Measurements from ENCODE around the gene FXYD3. TPM values are rescaled to one million over a fixed set of nuclear protein-coding genes. Genes with fewer than 3 reads are reported as not detected.
A peak's percentile ranks its signal among the peaks of the same experiment; 100 is the strongest.

FXYD3 gene
- total and polyA plus RNA-seq, 2 donors: 62.3 to 170 TPM

GRCh38 chr19:35105411-35106290 is 10.0 kb upstream of the FXYD3 start:
- H3K4me1 ChIP-seq (ENCODE audit: insufficient read depth): no peaks in the 10 kb centered on the region
- H3K36me3 ChIP-seq (ENCODE audit: insufficient read depth): no peaks in the 10 kb centered on the region
- no peak for DNase-seq (ENCODE audit: extremely low spot score)
- WGBS: 82% methylated on average over 30 of the region's 30 CpGs
- H3K4me3 ChIP-seq (ENCODE audit: low read depth, low read length): no peak overlapping the region
- H3K27ac ChIP-seq (ENCODE audit: low read depth): no peak overlapping the region

- no peak overlapping the region for H3K27ac ChIP-seq (ENCODE audit: low read depth)
- DNase-seq (ENCODE audit: extremely low spot score): no peak
- no peaks in the 10 kb centered on the region for H3K4me1 ChIP-seq (ENCODE audit: insufficient read depth)
- no peak overlapping the region for H3K4me3 ChIP-seq (ENCODE audit: low read depth, low read length)
- H3K36me3 ChIP-seq (ENCODE audit: insufficient read depth): no peaks in the 10 kb centered on the region
- 88% methylated on average over 9 of the region's 9 CpGs for WGBS
These were observed 9.4 kb upstream of the FXYD3 start for GRCh38 chr19:35106291-35106583.

- Histone ChIP-seq H3K27ac (ENCODE audit: low read depth) (peak overlapping the region; percentile 2), H3K4me1 (ENCODE audit: insufficient read depth) (no peaks in the 10 kb centered on the region), H3K36me3 (ENCODE audit: insufficient read depth) (no peaks in the 10 kb centered on the region), H3K4me3 (ENCODE audit: low read depth, low read length) (no peak overlapping the region)
- 43% methylated on average over 2 of the region's 2 CpGs for WGBS
- DNase-seq (ENCODE audit: extremely low spot score): no peak
These were observed 8.6 kb upstream of the FXYD3 start for GRCh38 chr19:35106898-35107541.

- 39% methylated on average over 5 of the region's 5 CpGs for WGBS
These were observed 8.1 kb upstream of the FXYD3 start for GRCh38 chr19:35107545-35107944.

GRCh38 chr19:35108730-35109129 is 6.9 kb upstream of the FXYD3 start:
- H3K4me3 ChIP-seq (ENCODE audit: low read depth, low read length): no peak overlapping the region
- WGBS: 84% methylated on average over 11 of the region's 11 CpGs
- no peaks in the 10 kb centered on the region for H3K4me1 ChIP-seq (ENCODE audit: insufficient read depth)
- H3K27ac ChIP-seq (ENCODE audit: low read depth): no peak overlapping the region
- DNase-seq (ENCODE audit: extremely low spot score): no peak
- H3K36me3 ChIP-seq (ENCODE audit: insufficient read depth): no peaks in the 10 kb centered on the region

More at GRCh38 chr19:35107545-35107944, 8.1 kb upstream of the FXYD3 start:
- DNase-seq (ENCODE audit: extremely low spot score): no peak
- Histone ChIP-seq H3K4me1 (ENCODE audit: insufficient read depth) (no peaks in the 10 kb centered on the region), H3K27ac (ENCODE audit: low read depth) (no peak overlapping the region), H3K36me3 (ENCODE audit: insufficient read depth) (no peaks in the 10 kb centered on the region), H3K4me3 (ENCODE audit: low read depth, low read length) (no peak overlapping the region)

GRCh38 chr19:35109395-35110112 is 6.1 kb upstream of the FXYD3 start:
- DNase-seq (ENCODE audit: extremely low spot score): no peak
- Histone ChIP-seq H3K27ac (ENCODE audit: low read depth) (no peak overlapping the region), H3K4me1 (ENCODE audit: insufficient read depth) (no peaks in the 10 kb centered on the region), H3K4me3 (ENCODE audit: low read depth, low read length) (no peak overlapping the region), H3K36me3 (ENCODE audit: insufficient read depth) (no peaks in the 10 kb centered on the region)
- 68% methylated on average over 22 of the region's 22 CpGs for WGBS

GRCh38 chr19:35110974-35111373 is 4.6 kb upstream of the FXYD3 start:
- DNase-seq (ENCODE audit: extremely low spot score): no peak
- Histone ChIP-seq H3K27ac (ENCODE audit: low read depth) (no peak overlapping the region), H3K4me1 (ENCODE audit: insufficient read depth) (no peaks in the 10 kb centered on the region), H3K36me3 (ENCODE audit: insufficient read depth) (no peaks in the 10 kb centered on the region), H3K4me3 (ENCODE audit: low read depth, low read length) (no peak overlapping the region)
- WGBS: 56% methylated on average over 9 of the region's 9 CpGs

GRCh38 chr19:35112995-35113688 is 2.5 kb upstream of the FXYD3 start:
- no peaks in the 10 kb centered on the region for H3K36me3 ChIP-seq (ENCODE audit: insufficient read depth)
- WGBS: 84% methylated on average over 15 of the region's 15 CpGs
- H3K4me1 ChIP-seq (ENCODE audit: insufficient read depth): no peaks in the 10 kb centered on the region
- DNase-seq (ENCODE audit: extremely low spot score): no peak
- peak overlapping the region; percentile 18 for H3K27ac ChIP-seq (ENCODE audit: low read depth)
- H3K4me3 ChIP-seq (ENCODE audit: low read depth, low read length): no peak overlapping the region

- H3K27ac ChIP-seq (ENCODE audit: low read depth): peak overlapping the region; percentile 61
- WGBS: 10% methylated on average over 23 of the region's 23 CpGs
- no peaks in the 10 kb centered on the region for H3K4me1 ChIP-seq (ENCODE audit: insufficient read depth)
- no peaks in the 10 kb centered on the region for H3K36me3 ChIP-seq (ENCODE audit: insufficient read depth)
- no peak overlapping the region for H3K4me3 ChIP-seq (ENCODE audit: low read depth, low read length)
- DNase-seq (ENCODE audit: extremely low spot score): no peak
These were observed 1.1 kb upstream of the FXYD3 start for GRCh38 chr19:35114353-35115176.

GRCh38 chr19:35116072-35116801 is 614 bp downstream of the FXYD3 start:
- Histone ChIP-seq H3K36me3 (ENCODE audit: insufficient read depth) (no peaks in the 10 kb centered on the region), H3K4me3 (ENCODE audit: low read depth, low read length) (peak overlapping the region; percentile 21), H3K4me1 (ENCODE audit: insufficient read depth) (no peaks in the 10 kb centered on the region), H3K27ac (ENCODE audit: low read depth) (peak overlapping the region; percentile 76)
- DNase-seq (ENCODE audit: extremely low spot score): no peak
- WGBS: 78% methylated on average over 13 of the region's 13 CpGs

- H3K4me3 ChIP-seq (ENCODE audit: low read depth, low read length): peak overlapping the region; percentile 21
- no peaks in the 10 kb centered on the region for H3K4me1 ChIP-seq (ENCODE audit: insufficient read depth)
- no peak for DNase-seq (ENCODE audit: extremely low spot score)
- H3K27ac ChIP-seq (ENCODE audit: low read depth): peak overlapping the region; percentile 76
- 51% methylated on average over 8 of the region's 8 CpGs for WGBS
- no peaks in the 10 kb centered on the region for H3K36me3 ChIP-seq (ENCODE audit: insufficient read depth)
These were observed 1.5 kb downstream of the FXYD3 start for GRCh38 chr19:35117116-35117515.

GRCh38 chr19:35117799-35118198 is 2.2 kb downstream of the FXYD3 start:
- Histone ChIP-seq H3K27ac (ENCODE audit: low read depth) (peak overlapping the region; percentile 33), H3K4me1 (ENCODE audit: insufficient read depth) (no peaks in the 10 kb centered on the region), H3K36me3 (ENCODE audit: insufficient read depth) (no peaks in the 10 kb centered on the region), H3K4me3 (ENCODE audit: low read depth, low read length) (no peak overlapping the region)
- 84% methylated on average over 11 of the region's 11 CpGs for WGBS
- no peak for DNase-seq (ENCODE audit: extremely low spot score)
